ENCODE results near the gene GPR153.

The GPR153 gene

DNA sequence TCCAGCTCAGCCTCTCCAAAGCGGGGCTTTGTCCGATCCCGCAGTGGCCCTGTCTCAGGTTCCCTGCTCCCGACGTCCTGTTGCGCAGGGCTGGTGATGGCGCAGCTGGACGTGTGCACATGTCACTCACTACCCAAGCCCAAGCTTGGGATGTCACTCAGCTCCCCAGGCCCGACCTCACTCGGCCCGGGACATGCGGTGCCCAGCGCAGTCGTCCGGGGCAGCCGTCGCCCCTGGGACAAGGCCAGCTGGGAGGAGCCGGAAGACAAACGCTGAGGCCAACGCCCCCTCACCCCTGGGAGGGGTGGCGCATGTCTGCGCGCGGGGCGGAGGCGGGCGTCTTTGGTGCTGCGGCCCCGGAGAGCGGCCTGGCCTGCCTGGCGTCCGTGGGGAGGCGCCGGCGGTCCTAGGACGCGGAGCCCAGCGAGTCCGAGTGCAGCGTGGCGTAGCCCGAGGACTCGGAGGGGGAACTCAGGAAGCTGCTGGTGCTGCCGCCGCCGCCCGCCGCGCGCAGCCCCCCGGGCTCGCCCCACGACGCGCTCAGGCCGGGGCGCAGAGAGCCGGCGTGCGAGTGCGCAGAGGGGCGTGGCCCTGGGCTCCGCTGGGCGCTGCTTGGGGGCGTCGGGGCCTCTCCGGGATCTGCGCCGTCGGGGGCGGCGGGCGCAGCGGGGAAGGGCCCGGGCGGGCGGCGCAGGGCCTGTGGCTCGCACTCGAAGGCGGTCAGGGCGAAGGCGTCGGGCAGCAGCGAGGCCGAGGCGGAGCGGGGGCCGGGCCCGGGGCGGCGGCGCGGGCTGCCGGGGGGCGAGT lies 11.8 kb downstream of the GPR153 start:
- no peak overlapping the region for H3K4me3 ChIP-seq (ENCODE audit: low read length)
- TF ChIP-seq, protein P1, sequence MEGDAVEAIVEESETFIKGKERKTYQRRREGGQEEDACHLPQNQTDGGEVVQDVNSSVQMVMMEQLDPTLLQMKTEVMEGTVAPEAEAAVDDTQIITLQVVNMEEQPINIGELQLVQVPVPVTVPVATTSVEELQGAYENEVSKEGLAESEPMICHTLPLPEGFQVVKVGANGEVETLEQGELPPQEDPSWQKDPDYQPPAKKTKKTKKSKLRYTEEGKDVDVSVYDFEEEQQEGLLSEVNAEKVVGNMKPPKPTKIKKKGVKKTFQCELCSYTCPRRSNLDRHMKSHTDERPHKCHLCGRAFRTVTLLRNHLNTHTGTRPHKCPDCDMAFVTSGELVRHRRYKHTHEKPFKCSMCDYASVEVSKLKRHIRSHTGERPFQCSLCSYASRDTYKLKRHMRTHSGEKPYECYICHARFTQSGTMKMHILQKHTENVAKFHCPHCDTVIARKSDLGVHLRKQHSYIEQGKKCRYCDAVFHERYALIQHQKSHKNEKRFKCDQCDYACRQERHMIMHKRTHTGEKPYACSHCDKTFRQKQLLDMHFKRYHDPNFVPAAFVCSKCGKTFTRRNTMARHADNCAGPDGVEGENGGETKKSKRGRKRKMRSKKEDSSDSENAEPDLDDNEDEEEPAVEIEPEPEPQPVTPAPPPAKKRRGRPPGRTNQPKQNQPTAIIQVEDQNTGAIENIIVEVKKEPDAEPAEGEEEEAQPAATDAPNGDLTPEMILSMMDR (conservative IDR thresholded peaks at IDR 0.05; ENCODE audit: low read depth, low read length), result no peak
- no peak for DNase-seq (ENCODE audit: low read depth)

DNA sequence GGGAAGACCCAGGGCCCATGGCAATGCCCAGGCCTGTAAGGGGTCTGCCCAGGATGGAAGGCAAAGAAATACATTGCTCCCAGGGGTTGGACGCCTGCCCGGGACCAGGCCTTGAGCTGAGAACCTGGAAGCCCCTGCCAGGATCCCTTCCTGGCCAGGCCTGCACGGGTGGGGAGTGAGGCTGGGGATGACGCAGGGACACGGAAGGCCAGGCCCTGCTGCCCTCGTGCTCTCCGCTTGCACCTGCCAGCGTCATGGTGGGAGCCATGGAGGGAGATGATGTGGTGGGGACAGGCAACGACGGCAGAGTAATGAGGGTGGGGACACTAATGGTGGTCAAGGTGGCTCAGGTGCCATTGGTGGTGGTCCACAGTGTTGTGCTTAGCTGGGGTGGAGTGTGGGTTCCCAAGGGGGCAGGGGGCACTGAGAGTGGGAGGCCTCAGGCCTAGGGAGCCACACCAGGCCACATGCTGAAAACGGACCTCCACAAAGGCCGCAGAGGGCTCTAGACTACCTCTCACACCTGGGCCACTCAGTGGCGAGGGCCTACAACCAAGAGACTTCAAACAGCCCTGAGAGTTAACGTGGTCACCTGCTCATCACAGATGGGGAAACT lies 12.6 kb downstream of the GPR153 start:
- TF ChIP-seq, protein P1 (conservative IDR thresholded peaks at IDR 0.05; ENCODE audit: low read depth, low read length), result no peak
- no peak overlapping the region for H3K4me3 ChIP-seq (ENCODE audit: low read length)
- no peak for DNase-seq (ENCODE audit: low read depth)

DNA sequence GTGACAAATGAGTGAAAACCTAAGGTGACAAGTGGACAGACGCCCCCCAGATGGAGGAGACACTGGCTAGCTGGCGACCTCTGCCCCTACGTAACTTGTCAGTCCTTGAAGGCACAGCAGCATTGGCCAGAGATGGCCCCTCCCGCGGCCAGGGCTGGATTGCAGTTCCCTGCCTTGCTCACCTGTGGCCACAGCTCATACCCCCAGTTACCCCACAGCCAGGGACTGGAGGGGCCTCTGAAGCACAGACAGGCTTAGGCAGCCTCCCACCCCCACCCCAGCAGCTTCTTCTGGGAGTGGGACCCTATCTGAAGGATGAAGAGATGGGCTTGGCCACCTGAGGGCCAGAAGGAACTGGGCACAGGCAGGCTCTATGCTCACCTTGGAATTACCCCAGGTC lies 13.2 kb downstream of the GPR153 start:
- TF ChIP-seq, protein P1 (conservative IDR thresholded peaks at IDR 0.05; ENCODE audit: low read depth, low read length), result no peak
- no peak for DNase-seq (ENCODE audit: low read depth)

DNA sequence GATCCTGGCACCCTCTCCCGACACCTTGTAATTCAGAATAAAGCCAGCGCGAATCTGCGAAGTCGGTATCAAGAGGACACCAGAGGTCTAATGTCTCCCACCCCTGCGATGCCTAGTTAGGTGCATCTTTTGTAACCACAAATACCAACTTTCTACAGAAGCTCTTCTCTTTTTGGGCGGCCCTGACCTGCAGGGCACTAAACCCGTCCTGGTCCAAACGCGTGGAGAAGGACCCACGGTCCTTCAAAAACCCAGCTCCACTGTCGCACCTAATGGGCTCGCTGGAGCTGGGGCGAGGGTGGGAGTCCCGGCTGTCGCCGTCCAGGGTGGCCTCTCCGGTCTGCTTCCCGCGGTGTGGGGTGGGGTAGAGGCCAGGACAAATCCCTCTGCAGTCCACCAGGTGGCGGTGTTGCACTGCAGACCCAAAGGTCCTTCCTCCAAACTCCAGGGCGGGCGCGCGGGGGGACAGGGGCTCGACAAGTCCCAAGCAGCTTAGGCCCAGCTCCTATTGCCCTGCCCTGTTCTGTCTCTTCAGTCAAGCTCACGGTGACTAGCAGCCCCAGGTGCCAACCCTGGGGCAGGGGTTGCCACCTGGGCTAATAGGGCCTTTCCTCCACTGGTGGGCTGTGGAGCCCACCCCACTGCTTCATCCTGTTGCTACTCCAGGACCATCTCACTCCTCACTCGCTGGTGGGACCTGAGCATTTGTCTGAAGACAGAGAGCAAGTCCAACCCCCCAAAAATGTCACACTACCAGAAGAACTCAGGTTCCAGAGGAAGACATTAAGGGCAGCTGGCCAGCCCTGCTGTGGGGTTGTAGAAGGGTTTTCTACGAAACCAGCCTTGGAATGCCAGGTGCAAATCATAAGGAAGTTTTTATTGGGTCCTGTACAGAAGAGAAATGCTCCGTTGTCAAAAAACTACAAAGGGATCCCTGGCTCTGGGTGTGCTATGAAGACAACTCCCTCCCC lies 14.1 kb downstream of the GPR153 start:
- no peak overlapping the region for H3K4me3 ChIP-seq (ENCODE audit: low read length)
- TF ChIP-seq, protein P1 (conservative IDR thresholded peaks at IDR 0.05; ENCODE audit: low read depth, low read length), result peak; percentile 85
- no peak for DNase-seq (ENCODE audit: low read depth)

More for the DNA sequence above, 13.2 kb downstream of the GPR153 start:
- H3K4me3 ChIP-seq (ENCODE audit: low read length), result no peak overlapping the region

DNA sequence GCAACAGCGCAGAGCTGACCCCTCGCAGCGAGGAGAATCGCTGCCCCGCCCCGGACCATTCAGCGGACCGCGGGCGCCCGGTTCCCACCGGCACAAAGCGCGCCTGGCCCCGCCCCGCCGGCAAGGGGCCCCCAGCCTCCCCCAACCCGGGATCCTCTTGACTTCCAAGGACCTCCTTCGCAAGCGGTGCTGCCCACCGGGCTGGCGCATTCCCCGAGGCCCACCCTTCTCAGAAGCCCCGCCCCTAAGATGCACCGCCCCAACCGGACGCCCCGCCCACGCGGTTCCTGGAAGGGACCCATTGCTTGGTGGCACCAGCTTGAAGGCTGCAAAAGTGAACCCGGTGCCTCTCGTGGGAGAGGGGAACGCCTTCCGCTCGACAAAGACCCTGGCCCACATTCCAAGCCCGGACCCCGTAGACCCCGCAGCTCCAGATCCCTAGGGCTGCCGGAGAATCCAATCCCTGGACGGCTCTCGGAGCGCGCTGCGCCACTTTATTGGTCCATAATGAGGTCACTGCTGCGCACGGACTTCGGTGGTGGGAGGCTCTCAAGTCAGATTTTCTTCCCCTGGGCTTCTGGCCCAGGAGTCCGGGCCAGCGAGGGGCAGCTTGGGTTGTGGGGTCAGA lies 14.9 kb downstream of the GPR153 start:
- DNase-seq (ENCODE audit: low read depth), result no peak
- no peak overlapping the region for H3K4me3 ChIP-seq (ENCODE audit: low read length)
- TF ChIP-seq, protein P1 (conservative IDR thresholded peaks at IDR 0.05; ENCODE audit: low read depth, low read length), result no peak

DNA sequence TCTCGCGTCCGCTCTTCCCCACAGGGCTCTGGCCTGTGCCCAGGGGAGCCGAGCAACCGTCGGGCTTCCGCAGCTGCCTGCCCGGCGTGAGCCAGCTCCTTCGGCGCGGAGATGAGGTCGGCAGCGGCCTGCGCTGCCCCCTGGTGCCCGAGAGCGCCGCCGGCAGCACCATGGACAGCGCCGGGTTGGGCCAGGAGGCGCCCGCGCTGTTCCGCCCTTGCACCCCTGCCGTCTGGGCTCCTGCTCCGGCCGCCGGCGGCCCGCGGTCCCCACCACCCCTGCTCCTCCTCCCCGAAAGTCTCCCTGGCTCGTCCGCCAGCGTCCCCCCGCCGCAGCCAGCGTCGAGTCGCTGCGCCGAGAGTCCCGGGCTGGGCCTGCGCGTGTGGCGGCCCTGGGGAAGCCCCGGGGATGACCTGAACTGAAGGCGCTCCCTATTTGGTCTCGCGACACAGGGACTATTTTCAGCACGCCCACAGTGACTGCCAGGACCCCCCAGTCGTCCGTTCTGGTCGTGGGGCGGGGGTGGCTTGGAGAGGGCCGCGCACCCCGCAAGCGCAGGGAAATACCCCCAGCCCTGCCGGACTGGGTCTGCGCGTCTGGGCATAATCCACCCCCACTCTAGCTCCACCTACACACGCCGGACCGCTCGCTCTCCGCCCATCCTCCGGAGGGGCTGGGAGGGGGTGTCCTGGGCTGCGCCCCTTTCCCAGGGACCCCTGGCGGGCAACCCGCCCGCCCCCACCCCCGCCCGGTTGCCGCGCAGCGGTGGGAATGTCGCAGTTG lies 15.6 kb downstream of the GPR153 start:
- no peak for DNase-seq (ENCODE audit: low read depth)
- TF ChIP-seq, protein P1 (conservative IDR thresholded peaks at IDR 0.05; ENCODE audit: low read depth, low read length), result peak; percentile 81
- H3K4me3 ChIP-seq (ENCODE audit: low read length), result no peak overlapping the region

All from retinal pigment epithelial cell (primary cell).